Activated CD4-positive, CD25-positive, alpha-beta regulatory T cell treated with anti-CD3 and anti-CD28 coated beads, Interleukin-2, amount 50 U/mL, for 16 hours (primary cell): ENCODE results near the gene SYT13.

Source experiments
- DNase-seq: peaks from one replicate; pipeline ENCODE4 v3.0.0-alpha.2; 2020; ENCODE audit warnings: low read depth, low spot score

Gene SYT13

GRCh38 chr11:45218705-45219104 is 67.4 kb downstream of the SYT13 start:
- no peak for DNase-seq

- no peak for DNase-seq
These were observed 68.2 kb downstream of the SYT13 start for GRCh38 chr11:45217991-45218390.

- DNase-seq = no peak
These were observed 69.2 kb downstream of the SYT13 start for GRCh38 chr11:45216901-45217300.

GRCh38 chr11:45216031-45216430 is 70.1 kb downstream of the SYT13 start:
- no peak for DNase-seq

GRCh38 chr11:45215098-45215865 is 70.9 kb downstream of the SYT13 start:
- no peak for DNase-seq

GRCh38 chr11:45213717-45214116 is 72.4 kb downstream of the SYT13 start:
- DNase-seq = no peak

- no peak for DNase-seq
These were observed 72.8 kb downstream of the SYT13 start for GRCh38 chr11:45213316-45213665.

GRCh38 chr11:45212566-45213315 is 73.4 kb downstream of the SYT13 start:
- DNase-seq = no peak

- no peak for DNase-seq
These were observed 74.4 kb downstream of the SYT13 start for GRCh38 chr11:45211732-45212131.

- no peak for DNase-seq
These were observed 75.3 kb downstream of the SYT13 start for GRCh38 chr11:45210846-45211245.

- no peak for DNase-seq
These were observed 76.0 kb downstream of the SYT13 start for GRCh38 chr11:45209891-45210699.

GRCh38 chr11:45209000-45209879 is 76.9 kb downstream of the SYT13 start:
- DNase-seq = no peak

- DNase-seq = no peak
These were observed 78.0 kb downstream of the SYT13 start for GRCh38 chr11:45208135-45208534.

- no peak for DNase-seq
These were observed 80.2 kb downstream of the SYT13 start for GRCh38 chr11:45205978-45206377.

GRCh38 chr11:45204761-45205160 is 81.4 kb downstream of the SYT13 start:
- no peak for DNase-seq

- no peak for DNase-seq
These were observed 92.4 kb downstream of the SYT13 start for GRCh38 chr11:45193695-45194094.
